HG02623 (cell line): ENCODE results near the gene SLC39A12.

Source experiments
- ATAC-seq: cut with Tn5 transposase; IDR thresholded peaks from one replicate; pipeline ENCODE4 v1.9.1; 2021; ENCODE audit warnings: moderate library complexity; ENCODE audit not compliant: unreplicated experiment

Gene SLC39A12

DNA sequence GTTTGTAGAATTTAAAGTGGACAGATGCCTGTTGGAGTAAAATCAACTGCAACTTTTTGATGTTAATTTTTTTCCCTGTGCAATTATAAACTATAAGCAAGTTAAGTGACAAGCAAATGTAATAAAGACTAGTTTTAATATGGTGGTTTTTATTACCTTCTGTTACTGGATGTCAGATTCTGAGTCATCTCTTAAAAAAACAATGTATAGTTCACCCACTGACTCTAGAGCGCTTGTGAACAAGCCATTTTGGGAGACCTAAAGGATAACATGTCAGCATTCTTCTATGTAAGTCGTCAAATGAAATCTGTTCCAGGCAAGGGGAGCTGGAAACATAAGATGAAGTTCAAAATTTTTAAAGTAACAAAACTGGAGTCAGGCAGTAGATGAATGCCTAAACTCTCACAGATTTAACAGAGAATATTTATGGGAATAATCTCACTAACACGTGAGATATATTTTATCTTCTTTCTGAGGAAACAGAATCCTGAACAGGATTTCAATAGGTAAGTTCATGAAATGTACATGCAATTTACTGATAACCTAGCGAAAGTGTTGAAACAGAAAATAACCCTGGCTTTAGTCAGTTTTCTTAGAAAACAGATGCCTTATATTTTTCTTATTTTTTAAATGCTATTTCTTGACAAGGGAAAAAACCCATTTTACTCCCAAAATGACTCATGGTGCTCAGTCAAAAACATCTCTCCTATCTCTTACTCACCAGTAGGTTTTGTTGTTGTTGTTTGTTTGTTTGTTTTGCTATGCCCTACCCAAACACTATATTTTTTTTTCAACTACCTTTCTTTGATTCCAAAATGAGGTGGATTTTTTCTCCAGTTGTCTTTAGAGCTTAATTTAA, 91.7 kb downstream of the SLC39A12 start:
- ATAC-seq = no peak

- no peak for ATAC-seq
Observed at GRCh38 chr10:18044976-18045720, 93.4 kb downstream of the SLC39A12 start.

GRCh38 chr10:18056583-18056982, 104.9 kb downstream of the SLC39A12 start:
- no peak for ATAC-seq

DNA sequence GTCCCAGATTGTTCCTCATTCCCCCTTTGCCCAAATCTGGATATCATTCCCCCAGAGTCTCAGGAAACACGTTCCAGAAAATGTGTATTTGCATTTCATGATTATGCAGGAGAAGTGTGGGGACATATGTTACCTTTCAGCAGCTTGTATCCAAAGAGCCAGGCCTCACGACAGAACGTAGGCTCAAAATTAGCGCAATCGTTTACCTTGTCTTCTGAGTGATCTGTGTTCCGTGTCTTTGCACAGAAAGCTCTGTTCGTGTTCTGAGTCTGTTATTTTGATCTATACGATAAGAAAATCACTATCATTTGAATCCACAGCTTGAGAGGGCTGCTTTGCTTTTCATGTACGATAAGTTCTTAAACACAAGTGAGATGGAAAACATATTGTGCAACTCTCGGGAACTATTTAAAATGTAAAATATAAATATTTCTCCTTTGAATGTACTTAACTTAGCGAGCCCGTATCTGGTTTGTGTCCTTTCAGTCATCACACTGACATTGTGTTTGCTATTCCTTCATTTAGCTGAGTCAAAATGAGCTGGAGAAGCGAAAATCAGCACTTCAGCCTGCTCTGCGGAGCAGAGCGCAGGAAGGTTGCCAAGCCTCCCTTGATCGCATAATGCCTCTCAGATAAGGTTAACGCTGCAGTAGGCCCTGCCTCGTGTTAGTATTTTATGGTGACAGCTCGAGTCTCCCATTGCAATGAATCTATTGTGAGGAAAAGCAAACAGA, 108.3 kb downstream of the SLC39A12 start:
- no peak for ATAC-seq

- no peak for ATAC-seq
Observed at GRCh38 chr10:18066947-18067346, 115.2 kb downstream of the SLC39A12 start.

DNA sequence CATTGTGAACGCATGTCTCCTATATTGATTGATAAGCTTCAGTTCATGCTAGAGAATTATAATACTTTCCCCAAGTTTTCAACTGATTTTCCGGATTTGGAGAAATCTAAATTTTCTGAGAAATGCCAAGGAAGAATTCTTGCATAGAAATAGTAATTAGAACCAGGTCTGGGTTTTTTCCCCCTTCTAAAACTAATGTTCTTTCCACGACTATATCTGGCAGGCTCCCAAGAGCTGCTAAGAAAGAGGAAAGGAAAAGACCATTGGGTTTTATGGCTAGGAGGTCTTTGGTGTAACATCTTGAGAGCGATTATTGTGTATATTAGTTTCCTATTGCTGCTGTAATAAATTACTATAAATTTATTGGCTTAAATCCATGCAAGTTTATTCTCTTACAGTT, 116.7 kb downstream of the SLC39A12 start:
- no peak for ATAC-seq

GRCh38 chr10:18071591-18071990, 119.9 kb downstream of the SLC39A12 start:
- no peak for ATAC-seq

DNA sequence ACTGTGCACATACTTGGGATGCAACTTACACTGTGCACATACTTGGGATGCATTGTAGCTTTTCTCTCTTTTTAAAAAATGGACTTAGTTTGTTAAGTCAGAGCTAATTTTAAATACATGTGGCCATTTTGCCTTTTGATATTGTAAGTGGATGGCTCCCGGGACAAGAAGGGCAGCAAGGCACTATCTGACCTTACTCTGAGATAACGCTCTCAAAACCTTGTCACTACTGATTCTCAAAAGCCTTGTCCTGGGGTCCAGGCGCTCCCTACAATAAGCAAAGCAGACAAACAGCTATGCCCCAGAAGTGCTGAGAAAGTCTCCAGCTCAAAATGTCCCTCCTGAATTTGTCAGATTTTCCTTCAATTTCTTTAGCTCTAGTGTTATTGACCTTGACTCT, 121.6 kb downstream of the SLC39A12 start:
- ATAC-seq = no peak

DNA sequence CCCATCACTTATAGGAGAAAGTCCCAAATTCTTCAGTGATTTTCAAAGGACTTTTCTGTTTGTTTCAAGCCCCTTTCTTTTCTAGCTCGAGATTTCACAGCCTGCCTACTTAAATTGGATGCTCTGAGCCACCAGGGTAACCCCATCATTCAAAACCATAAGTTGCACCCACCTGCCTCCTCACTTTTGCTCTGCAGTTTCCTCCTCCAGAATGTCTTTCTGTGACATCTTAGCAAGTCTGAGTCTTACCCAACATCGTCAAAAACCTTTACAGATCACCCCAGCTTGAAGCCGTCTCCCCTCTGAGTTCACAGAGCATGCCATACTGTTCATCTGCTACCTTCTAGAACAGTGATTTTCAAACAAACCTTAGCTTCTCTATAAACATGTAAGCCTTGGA, 124.2 kb downstream of the SLC39A12 start:
- ATAC-seq = no peak

GRCh38 chr10:18079665-18080295, 128.1 kb downstream of the SLC39A12 start:
- no peak for ATAC-seq

- no peak for ATAC-seq
Observed at GRCh38 chr10:18082381-18082780, 130.7 kb downstream of the SLC39A12 start.

DNA sequence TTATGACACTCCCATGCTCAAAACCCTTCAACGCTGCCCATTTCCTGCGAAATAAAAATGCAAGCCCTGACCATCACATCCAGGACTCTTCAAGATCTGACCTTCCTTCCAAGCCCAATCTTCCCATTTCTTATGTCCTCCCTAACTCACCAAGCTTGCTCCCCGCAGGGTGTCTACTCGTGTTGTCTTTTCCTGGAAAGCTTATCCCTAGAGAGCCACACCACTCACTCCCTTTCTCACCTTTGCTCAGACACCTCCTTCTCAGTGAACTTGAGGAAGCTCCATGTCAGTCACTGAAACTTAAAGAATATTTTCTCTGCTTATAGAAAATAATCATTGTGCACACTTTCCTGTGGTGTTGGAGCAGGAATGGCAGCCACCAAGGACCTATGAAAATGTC, 134.1 kb downstream of the SLC39A12 start:
- ATAC-seq = no peak

- no peak for ATAC-seq
Observed at GRCh38 chr10:18086746-18087145, 135.0 kb downstream of the SLC39A12 start.

DNA sequence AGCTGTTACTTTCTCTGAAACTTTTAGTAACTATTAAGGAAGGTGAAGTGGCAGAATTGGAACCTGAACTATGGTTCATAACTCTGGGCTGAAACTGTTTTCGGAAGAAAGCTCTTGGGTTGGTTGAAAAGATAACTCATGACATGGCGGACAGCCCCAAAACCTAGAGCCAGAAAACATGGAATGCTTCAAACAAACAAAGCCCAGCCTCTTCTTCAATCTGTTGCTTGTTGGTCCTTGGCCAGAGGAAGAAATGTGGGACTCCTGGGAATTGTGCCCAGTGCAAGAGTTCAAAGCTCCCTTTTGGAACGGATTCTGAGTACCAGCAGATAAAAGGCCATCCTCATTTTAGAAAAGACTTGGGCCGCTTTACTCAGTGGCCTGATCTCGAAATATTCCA, 135.6 kb downstream of the SLC39A12 start:
- ATAC-seq = no peak
